ENCODE measurements around the gene SLC8A3.

SLC8A3 gene

GRCh38 chr14:70061108-70061507, 127.6 kb downstream of the SLC8A3 start:
- DNase-seq (ENCODE audit: low read depth in 1 of 2, low spot score in 1 of 2) = no peak
- H3K27ac ChIP-seq (replicated peaks) = no peak overlapping the region
- H3K27me3 ChIP-seq (ENCODE audit: insufficient read depth, poor library complexity, severe bottlenecking) = no peaks in the 10 kb centered on the region
- no peak overlapping the region for H3K4me3 ChIP-seq (replicated peaks; ENCODE audit: insufficient read depth, low read length)
- TF ChIP-seq REST (IDR thresholded peaks at IDR 0.05; ENCODE audit: insufficient replicate concordance, low read depth) = no peak
- TF ChIP-seq POLR2AphosphoS5 (IDR thresholded peaks at IDR 0.05; ENCODE audit: low read depth) = no peak
- no peak for TF ChIP-seq SPI1 (IDR thresholded peaks at IDR 0.05; ENCODE audit: borderline replicate concordance, low read depth)
- TF ChIP-seq CTCF (IDR thresholded peaks at IDR 0.05; ENCODE audit: insufficient read depth, low read length) = no peak
- TF ChIP-seq GABPA (IDR thresholded peaks at IDR 0.05; ENCODE audit: low read depth) = no peak

GRCh38 chr14:70059545-70059944, 129.2 kb downstream of the SLC8A3 start:
- H3K27me3 ChIP-seq (ENCODE audit: insufficient read depth, poor library complexity, severe bottlenecking) = no peaks in the 10 kb centered on the region
- no peak for DNase-seq (ENCODE audit: low read depth in 1 of 2, low spot score in 1 of 2)
- TF ChIP-seq CTCF (IDR thresholded peaks at IDR 0.05; ENCODE audit: insufficient read depth, low read length) (no peak), POLR2AphosphoS5 (IDR thresholded peaks at IDR 0.05; ENCODE audit: low read depth) (no peak), SPI1 (IDR thresholded peaks at IDR 0.05; ENCODE audit: borderline replicate concordance, low read depth) (no peak), GABPA (IDR thresholded peaks at IDR 0.05; ENCODE audit: low read depth) (no peak), REST (IDR thresholded peaks at IDR 0.05; ENCODE audit: insufficient replicate concordance, low read depth) (no peak)
- H3K4me3 ChIP-seq (replicated peaks; ENCODE audit: insufficient read depth, low read length) = no peak overlapping the region
- no peak overlapping the region for H3K27ac ChIP-seq (replicated peaks)

GRCh38 chr14:70057519-70058136, 131.1 kb downstream of the SLC8A3 start:
- no peak for DNase-seq (ENCODE audit: low read depth in 1 of 2, low spot score in 1 of 2)
- H3K27me3 ChIP-seq (ENCODE audit: insufficient read depth, poor library complexity, severe bottlenecking) = no peaks in the 10 kb centered on the region
- no peak overlapping the region for H3K27ac ChIP-seq (replicated peaks)
- TF ChIP-seq CTCF (IDR thresholded peaks at IDR 0.05; ENCODE audit: insufficient read depth, low read length) (no peak), GABPA (IDR thresholded peaks at IDR 0.05; ENCODE audit: low read depth) (no peak), SPI1 (IDR thresholded peaks at IDR 0.05; ENCODE audit: borderline replicate concordance, low read depth) (no peak), REST (IDR thresholded peaks at IDR 0.05; ENCODE audit: insufficient replicate concordance, low read depth) (no peak), POLR2AphosphoS5 (IDR thresholded peaks at IDR 0.05; ENCODE audit: low read depth) (no peak)
- H3K4me3 ChIP-seq (replicated peaks; ENCODE audit: insufficient read depth, low read length) = no peak overlapping the region

All from HL-60 (cell line).